ENCODE measurements around the gene CARD10.

- no peak for TF ChIP-seq CTCF (IDR thresholded peaks at IDR 0.05; ENCODE audit: control extremely low read depth in 1 of 3, insufficient read depth in 1 of 3, low read depth in 1 of 3, low read length in 3 of 3)
- no peak for TF ChIP-seq HDAC2 (IDR thresholded peaks at IDR 0.05; ENCODE audit: borderline replicate concordance in 1 of 2, low read depth in 2 of 2, low read length in 2 of 2)
- TF ChIP-seq SIRT6 (IDR thresholded peaks at IDR 0.05; ENCODE audit: low read length): no peak
- no peak for TF ChIP-seq TAF1 (IDR thresholded peaks at IDR 0.05; ENCODE audit: low read depth, low read length)
- no peak for TF ChIP-seq YY1 (IDR thresholded peaks at IDR 0.05; ENCODE audit: low read depth, low read length)
- TF ChIP-seq SUZ12 (IDR thresholded peaks at IDR 0.05; ENCODE audit: low read length): no peak
- no peak for TF ChIP-seq POLR2A (IDR thresholded peaks at IDR 0.05; ENCODE audit: control extremely low read depth in 1 of 2, low read depth in 2 of 2, low read length in 2 of 2)
- TF ChIP-seq ATF3 (IDR thresholded peaks at IDR 0.05; ENCODE audit: insufficient read depth, low read depth, low read length): no peak
These were observed 51.7 kb downstream of the CARD10 start for GRCh38 chr22:37467391-37467955.
